Aorta (tissue), 5 donors: ENCODE measurements around the gene TRIM8. TPM values are rescaled to one million over a fixed set of nuclear protein-coding genes. Genes with fewer than 3 reads are reported as not detected.
A peak's percentile ranks its signal among the peaks of the same experiment; 100 is the strongest.

Experiments
- ATAC-seq: fragments of 200-7000 bp; cut with Tn5 transposase; one replicate; pipeline ENCODE4 v1.9.1; 2022; ENCODE audit warnings: moderate library complexity; ENCODE audit not compliant: low FRiP score
- DNase-seq, 2 donors: peaks; one replicate each; pipeline ENCODE4 v3.0.0-alpha.2; 2020
- H3K27ac ChIP-seq, 2 donors: one replicate each; pipeline ENCODE4 v1.5.1; 2013; ENCODE audit warnings: low read length in 2 of 2, mild to moderate bottlenecking in 2 of 2, moderate library complexity in 2 of 2, control low read depth in 1 of 2, inconsistent platforms in 1 of 2, low read depth in 1 of 2
- H3K27me3 ChIP-seq, 2 donors: one replicate each; pipeline ENCODE4 v1.6.1; 2013; ENCODE audit warnings: control low read depth in 1 of 2, low read length in 1 of 2, mild to moderate bottlenecking in 1 of 2, moderate library complexity in 1 of 2; ENCODE audit not compliant: insufficient read depth in 2 of 2, control insufficient read depth in 1 of 2
- H3K36me3 ChIP-seq, 2 donors: one replicate each; pipeline ENCODE4 v1.6.1; 2013; ENCODE audit warnings: control low read depth in 1 of 2, low read length in 1 of 2, mild to moderate bottlenecking in 1 of 2; ENCODE audit not compliant: insufficient read depth in 2 of 2, control insufficient read depth in 1 of 2
- H3K4me1 ChIP-seq, 2 donors: one replicate each; pipeline ENCODE4 v1.6.1; 2013; ENCODE audit warnings: low read length in 2 of 2, control low read depth in 1 of 2, mild to moderate bottlenecking in 1 of 2, moderate library complexity in 1 of 2; ENCODE audit not compliant: insufficient read depth in 2 of 2, control insufficient read depth in 1 of 2
- H3K4me3 ChIP-seq, 2 donors: one replicate each; pipeline ENCODE4 v1.5.1; 2013; ENCODE audit warnings: low read length in 2 of 2, control low read depth in 1 of 2, mild to moderate bottlenecking in 1 of 2
- H3K9me3 ChIP-seq: one replicate; pipeline ENCODE4 v1.6.1; 2013; ENCODE audit warnings: mild to moderate bottlenecking, low read length; ENCODE audit not compliant: control insufficient read depth
- WGBS, 2 donors: extraction: QIAGEN DNeasy Blood & Tissue Kit; methylation state at CpG; one replicate each; pipeline ENCODE4 v1.1.7; 2013; 5-methylcytosine and 5-hydroxymethylcytosine counted together
- intact Hi-C, 2 donors: fragments of 100-400 bp; cut with DNase I; formaldehyde crosslinking; loops; one replicate each; pipeline versions ENCODE4 v1.14.2 to v1.15.0; 2022
- polyA plus RNA-seq, 2 donors: library from polyadenylated mRNA; stranded (reverse); fragments of 200-250 nt; gene quantifications; one replicate each; pipeline ENCODE4 v1.2.3, GENCODE V29; 2013
- total RNA-seq, 2 donors: library from RNA; stranded (reverse); fragmentation: NEBNext Ultra II Directional; extraction: Animal tissue kit (Norgen Biotek cat#: 25700); gene quantifications; one replicate each; pipeline ENCODE4 v1.2.1, GENCODE V29; 2021
- donor health status: healthy with polysubstance abuse.
- donor health status: Bipolar disorder and iron deficiency.
- donor health status: DM: no; HTN: no; CAD: no.
- donor health status: DM: no; HTN: no; CAD: no.
- donor health status: DM: yes; HTN: yes; CAD: no.

The TRIM8 gene
- total and polyA plus RNA-seq, 4 donors, result 40.6 to 189 (median 99.2) TPM

GRCh38 chr10:102600816-102601215, 43.5 kb upstream of the TRIM8 start:
- DNase-seq, result peak in 1 of 2 donors; percentile 38
- no peaks in the 10 kb centered on the region for H3K36me3 ChIP-seq

GRCh38 chr10:102601639-102602038, 42.6 kb upstream of the TRIM8 start:
- intact Hi-C loops, result no loop called here
- Histone ChIP-seq H3K4me3 (no peak overlapping the region), H3K4me1 (no peaks in the 10 kb centered on the region), H3K36me3 (no peaks in the 10 kb centered on the region), H3K27me3 (no peaks in the 10 kb centered on the region), H3K27ac (peak overlapping the region in 1 of 2 donors; percentile 17), H3K9me3 (no peaks in the 10 kb centered on the region)
- DNase-seq, result peak in 1 of 2 donors; percentile 51
- WGBS, 2 donors, result 81 to 87% methylated on average over 9 of the region's 9 CpGs
- no peak for ATAC-seq

More at GRCh38 chr10:102600816-102601215, 43.5 kb upstream of the TRIM8 start:
- Histone ChIP-seq H3K4me1 (no peaks in the 10 kb centered on the region), H3K9me3 (no peaks in the 10 kb centered on the region), H3K27ac (no peak overlapping the region), H3K27me3 (no peaks in the 10 kb centered on the region), H3K4me3 (no peak overlapping the region)
- 25 to 49% methylated on average over 6 of the region's 6 CpGs for WGBS, 2 donors
- intact Hi-C loops, result no loop called here
- ATAC-seq, result no peak

GRCh38 chr10:102602272-102603045, 41.8 kb upstream of the TRIM8 start:
- H3K4me1 ChIP-seq, result no peaks in the 10 kb centered on the region
- H3K4me3 ChIP-seq, result no peak overlapping the region
- WGBS, 2 donors, result 28 to 37% methylated on average over 4 of the region's 4 CpGs
- peak; percentile 81 for ATAC-seq
- H3K36me3 ChIP-seq, result no peaks in the 10 kb centered on the region
- peak in 1 of 2 donors; percentile 70 for DNase-seq
- H3K27me3 ChIP-seq, result no peaks in the 10 kb centered on the region
- peak overlapping the region; percentile 17 to 60 for H3K27ac ChIP-seq
- intact Hi-C loops, result no loop called here
- no peaks in the 10 kb centered on the region for H3K9me3 ChIP-seq

GRCh38 chr10:102603946-102604345, 40.3 kb upstream of the TRIM8 start:
- no peaks in the 10 kb centered on the region for H3K27me3 ChIP-seq
- intact Hi-C loops, result no loop called here
- WGBS, 2 donors, result 83 to 89% methylated on average over 7 of the region's 7 CpGs
- H3K4me3 ChIP-seq, result no peak overlapping the region
- peak in 1 of 2 donors; percentile 69 for DNase-seq
- ATAC-seq, result no peak
- no peaks in the 10 kb centered on the region for H3K4me1 ChIP-seq
- H3K27ac ChIP-seq, result no peak overlapping the region
- no peaks in the 10 kb centered on the region for H3K9me3 ChIP-seq
- no peaks in the 10 kb centered on the region for H3K36me3 ChIP-seq

GRCh38 chr10:102604439-102604841, 39.8 kb upstream of the TRIM8 start:
- Histone ChIP-seq H3K36me3 (no peaks in the 10 kb centered on the region), H3K27me3 (no peaks in the 10 kb centered on the region), H3K4me3 (no peak overlapping the region), H3K9me3 (no peaks in the 10 kb centered on the region), H3K4me1 (no peaks in the 10 kb centered on the region), H3K27ac (no peak overlapping the region)
- DNase-seq (peak in 1 of 2 donors; percentile 51), ATAC-seq (no peak)
- WGBS, 2 donors, result 75 to 81% methylated on average over 6 of the region's 6 CpGs
- intact Hi-C loops, result no loop called here

GRCh38 chr10:102605712-102606111, 38.6 kb upstream of the TRIM8 start:
- no peaks in the 10 kb centered on the region for H3K36me3 ChIP-seq
- 73% methylated on average over 5 of the region's 5 CpGs for WGBS, 2 donors
- no peaks in the 10 kb centered on the region for H3K4me1 ChIP-seq
- no peak overlapping the region for H3K27ac ChIP-seq
- no peak overlapping the region for H3K4me3 ChIP-seq
- DNase-seq (peak in 1 of 2 donors; percentile 50), ATAC-seq (no peak)
- intact Hi-C loops, result no loop called here
- H3K27me3 ChIP-seq, result no peaks in the 10 kb centered on the region
- H3K9me3 ChIP-seq, result no peaks in the 10 kb centered on the region

GRCh38 chr10:102608487-102608886, 35.8 kb upstream of the TRIM8 start:
- Histone ChIP-seq H3K36me3 (no peaks in the 10 kb centered on the region), H3K27me3 (no peaks in the 10 kb centered on the region), H3K4me1 (no peaks in the 10 kb centered on the region), H3K27ac (no peak overlapping the region), H3K9me3 (no peaks in the 10 kb centered on the region), H3K4me3 (no peak overlapping the region)
- ATAC-seq (no peak), DNase-seq (peak in 1 of 2 donors; percentile 25)
- 71 to 78% methylated on average over 2 of the region's 2 CpGs for WGBS, 2 donors
- intact Hi-C loops, result no loop called here

- intact Hi-C loops, result no loop called here
- ATAC-seq (no peak), DNase-seq (peak in 1 of 2 donors; percentile 67)
- Histone ChIP-seq H3K27me3 (no peaks in the 10 kb centered on the region), H3K9me3 (no peaks in the 10 kb centered on the region), H3K36me3 (no peaks in the 10 kb centered on the region), H3K4me3 (no peak overlapping the region), H3K27ac (no peak overlapping the region), H3K4me1 (no peaks in the 10 kb centered on the region)
- 79 to 84% methylated on average over 10 of the region's 10 CpGs for WGBS, 2 donors
Measured at GRCh38 chr10:102610441-102610887, 33.8 kb upstream of the TRIM8 start.

- intact Hi-C loops, result no loop called here
- Histone ChIP-seq H3K4me1 (no peaks in the 10 kb centered on the region), H3K9me3 (no peaks in the 10 kb centered on the region), H3K27ac (peak overlapping the region in 1 of 2 donors; percentile 22), H3K27me3 (no peaks in the 10 kb centered on the region), H3K4me3 (no peak overlapping the region), H3K36me3 (no peaks in the 10 kb centered on the region)
- WGBS, 2 donors, result 9 to 16% methylated on average over 4 of the region's 4 CpGs
- DNase-seq, result peak in 1 of 2 donors; percentile 71
- ATAC-seq, result no peak
Measured at GRCh38 chr10:102611514-102612087, 32.7 kb upstream of the TRIM8 start.
